Limb (tissue), 2 donors: ENCODE measurements around the gene TRIM9.
A peak's percentile ranks its signal among the peaks of the same experiment; 100 is the strongest.

Source experiments
- DNase-seq, 2 donors: peaks; one replicate each; pipeline ENCODE4 v3.0.0-alpha.2; 2016; ENCODE audit errors: extremely low spot score in 2 of 2

Gene TRIM9

GRCh38 chr14:51093371-51094281 is 1.3 kb downstream of the TRIM9 start:
- peak in 1 of 2 donors; percentile 72 for DNase-seq

- DNase-seq, result no peak
Measured at GRCh38 chr14:51092965-51093364, 1.9 kb downstream of the TRIM9 start.

DNA sequence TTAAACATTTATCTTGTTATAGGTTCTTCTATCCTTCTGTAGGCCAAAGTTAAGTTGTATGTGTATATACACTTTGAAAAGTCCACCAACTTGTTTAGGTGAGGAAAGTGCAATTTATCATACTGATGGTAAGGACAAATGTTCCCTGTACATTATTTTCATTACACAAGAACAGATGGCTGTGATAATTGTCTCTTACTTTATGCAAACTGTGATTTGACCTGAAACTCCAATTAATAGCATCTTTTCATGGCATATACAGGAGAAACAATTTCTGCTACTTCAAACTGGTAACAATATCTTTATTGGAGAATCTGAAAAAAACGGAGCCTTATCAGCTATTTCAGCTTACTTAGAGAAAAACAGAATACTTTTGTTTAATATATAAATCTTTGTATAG is 5.6 kb downstream of the TRIM9 start:
- no peak for DNase-seq

GRCh38 chr14:51087031-51087441 is 7.9 kb downstream of the TRIM9 start:
- no peak for DNase-seq

- no peak for DNase-seq
Measured at GRCh38 chr14:51086044-51086443, 8.9 kb downstream of the TRIM9 start.

DNA sequence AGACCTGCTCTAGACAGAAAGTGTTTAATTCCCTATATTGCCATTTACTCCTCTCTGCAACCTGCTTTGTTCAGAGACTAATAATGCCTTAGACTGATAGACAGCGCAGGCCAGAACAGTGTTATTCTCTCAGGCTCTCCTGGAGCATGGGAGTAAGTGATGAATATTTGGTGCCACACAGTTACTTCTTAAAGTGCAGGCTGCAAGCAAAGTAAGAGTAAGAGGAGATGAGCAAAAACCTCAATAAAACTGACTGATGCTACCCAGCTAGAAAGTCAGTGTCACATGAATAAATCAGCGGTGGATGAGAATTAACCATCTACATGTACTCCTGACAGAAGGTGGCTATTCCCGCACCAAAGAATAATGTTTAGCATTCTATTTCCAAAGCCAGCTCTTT is 9.9 kb downstream of the TRIM9 start:
- no peak for DNase-seq

DNA sequence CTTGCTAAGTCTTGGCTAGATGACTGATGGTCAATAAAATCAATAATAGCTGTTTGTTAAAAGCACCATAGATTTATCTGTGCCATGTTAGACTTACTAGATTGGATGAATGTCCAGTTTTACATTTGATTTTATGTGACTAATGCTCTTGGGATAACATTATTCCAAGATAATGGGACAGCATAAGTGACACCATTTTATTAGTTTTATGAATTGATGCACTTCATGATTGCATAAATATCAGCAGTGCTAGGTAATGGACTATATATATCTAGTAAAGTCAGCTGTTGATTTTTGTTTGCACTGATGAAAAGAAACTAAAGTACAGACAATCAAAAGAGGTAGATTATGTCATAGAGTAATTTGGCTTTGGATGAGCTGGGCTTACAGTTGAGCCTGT is 10.4 kb downstream of the TRIM9 start:
- no peak for DNase-seq

DNA sequence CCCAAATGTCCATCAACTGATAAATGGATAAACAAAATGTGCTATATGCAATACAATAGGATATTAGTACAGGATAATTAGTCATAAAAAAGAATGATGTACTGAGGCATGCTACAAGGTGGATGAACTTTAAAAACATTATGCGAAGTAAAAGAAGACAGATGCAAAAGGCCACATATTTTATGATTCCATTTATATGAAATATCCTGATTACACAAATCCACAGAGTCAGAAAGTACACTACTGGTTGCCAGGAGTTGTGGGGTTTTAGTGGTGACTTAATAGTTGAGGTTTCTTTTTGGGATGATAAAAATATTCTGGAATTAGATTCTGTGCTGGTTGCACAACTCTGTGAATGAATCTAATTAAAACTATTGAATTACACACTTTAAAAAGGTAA is 12.6 kb downstream of the TRIM9 start:
- DNase-seq, result no peak

DNA sequence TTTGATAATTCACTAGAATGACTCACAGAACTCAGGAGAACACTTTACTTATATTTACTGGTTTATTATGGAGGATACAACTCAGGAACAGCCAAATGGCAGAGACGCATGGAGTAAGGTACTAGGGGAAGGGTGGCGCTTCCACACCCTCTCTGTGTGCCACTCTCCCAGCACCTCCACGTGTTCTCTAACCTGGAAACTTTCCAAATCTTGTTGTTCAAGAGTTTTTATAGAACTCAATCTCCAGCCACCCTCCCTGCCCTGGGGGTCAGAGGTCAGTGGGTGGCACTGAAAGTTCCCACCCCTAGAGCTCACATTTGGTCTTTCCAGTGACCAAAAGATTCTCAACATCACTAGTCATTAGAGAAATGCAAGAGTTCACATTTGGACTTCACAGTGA is 13.2 kb downstream of the TRIM9 start:
- DNase-seq, result no peak

GRCh38 chr14:51081209-51081608 is 13.7 kb downstream of the TRIM9 start:
- no peak for DNase-seq

- no peak for DNase-seq
Measured at GRCh38 chr14:51080645-51081044, 14.3 kb downstream of the TRIM9 start.

- DNase-seq, result no peak
Measured at GRCh38 chr14:51079489-51079888, 15.4 kb downstream of the TRIM9 start.

GRCh38 chr14:51079085-51079484 is 15.8 kb downstream of the TRIM9 start:
- DNase-seq, result no peak

DNA sequence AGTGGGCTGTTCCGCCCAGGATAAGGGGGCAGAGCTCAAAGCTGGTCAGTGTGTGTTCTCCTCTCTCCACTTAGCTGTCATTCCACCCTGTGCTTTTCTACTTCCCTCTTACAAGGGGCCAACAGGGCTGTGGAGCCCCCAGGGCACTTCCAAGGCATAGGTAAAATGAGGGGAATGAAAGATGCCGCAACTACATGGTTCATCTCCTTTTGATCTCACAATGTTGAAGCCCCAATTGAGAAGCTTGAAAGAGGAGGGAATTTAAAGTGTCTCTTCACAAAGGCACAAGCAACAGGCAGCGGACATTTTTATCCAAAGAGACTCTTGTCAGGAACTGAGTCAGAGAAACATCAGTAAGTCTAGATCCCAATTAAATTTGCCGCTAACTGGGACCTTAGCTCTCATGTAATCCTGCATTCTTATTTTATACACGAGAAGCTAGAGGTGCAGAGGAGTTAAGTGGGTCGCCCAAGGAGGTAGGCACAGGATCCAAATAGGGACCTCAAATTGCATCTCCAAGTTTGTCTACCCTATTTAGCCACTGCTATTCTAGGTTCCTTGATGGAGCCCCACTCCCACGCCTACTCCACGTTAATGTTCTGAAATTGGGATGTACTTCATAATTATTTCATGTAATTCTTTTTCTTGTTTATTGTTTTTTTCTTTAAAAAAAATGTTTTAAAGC is 20.1 kb downstream of the TRIM9 start:
- no peak for DNase-seq

DNA sequence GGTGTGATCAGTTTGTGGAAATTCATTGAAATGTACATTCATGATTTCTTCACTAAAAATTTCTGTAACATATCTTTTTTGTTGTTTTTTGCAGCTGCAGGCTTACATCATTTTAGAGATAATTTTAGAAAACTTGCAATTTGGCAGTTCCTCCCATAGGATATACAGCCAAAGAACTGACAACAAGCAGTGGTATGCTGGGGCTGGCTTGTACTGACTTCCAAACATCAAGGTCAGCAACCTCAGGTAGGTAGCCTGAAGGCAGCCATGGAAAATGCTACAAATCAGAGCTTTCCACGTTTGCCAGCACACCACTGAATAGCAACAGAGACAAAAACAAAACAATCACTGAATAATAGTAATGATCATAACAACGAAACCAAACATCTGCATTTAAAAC is 21.2 kb downstream of the TRIM9 start:
- no peak for DNase-seq

- DNase-seq, result no peak
Measured at GRCh38 chr14:51072976-51073375, 21.9 kb downstream of the TRIM9 start.

DNA sequence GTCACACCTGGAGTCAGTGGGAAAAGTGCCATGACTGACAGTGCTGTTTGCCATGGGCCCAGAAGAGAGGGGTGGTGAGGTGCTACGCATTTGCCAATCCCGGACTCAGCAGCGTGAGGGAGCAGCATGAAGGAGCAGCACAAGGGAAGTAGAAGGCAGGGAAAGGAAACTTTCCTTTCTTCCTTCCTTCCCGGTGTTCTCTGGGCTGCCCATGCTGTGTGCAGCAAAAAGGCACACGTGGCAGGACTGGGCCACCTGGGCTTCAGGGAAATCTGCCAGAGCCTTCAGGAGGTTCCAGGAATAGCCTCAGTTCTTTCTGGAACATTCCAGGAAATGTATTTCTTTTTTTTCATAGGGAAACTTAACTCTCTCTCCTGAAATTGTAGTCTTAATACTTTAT is 23.0 kb downstream of the TRIM9 start:
- DNase-seq, result peak in 1 of 2 donors; percentile 43

- DNase-seq, result no peak
Measured at GRCh38 chr14:51070726-51071125, 24.2 kb downstream of the TRIM9 start.

DNA sequence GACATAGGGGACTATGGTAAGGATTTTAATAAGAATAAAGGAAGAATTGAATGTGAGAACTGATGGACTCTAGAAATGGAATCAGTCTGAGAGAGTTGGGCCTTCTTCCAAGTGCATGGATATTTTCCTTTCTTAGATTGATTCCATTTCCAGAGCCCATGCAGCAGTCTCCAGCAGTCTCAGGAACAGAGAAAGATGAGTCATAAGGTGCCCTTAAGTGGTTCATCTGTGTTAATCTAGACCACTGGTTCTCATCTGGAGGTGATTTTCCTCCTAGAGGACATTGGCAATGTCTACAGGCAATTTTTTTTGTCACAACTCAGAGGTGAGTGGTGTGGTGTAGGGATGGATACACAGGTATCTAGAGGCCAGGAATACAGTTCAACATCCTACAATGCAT is 25.9 kb downstream of the TRIM9 start:
- DNase-seq, result no peak

GRCh38 chr14:51068268-51068667 is 26.6 kb downstream of the TRIM9 start:
- no peak for DNase-seq

- no peak for DNase-seq
Measured at GRCh38 chr14:51067295-51067694, 27.6 kb downstream of the TRIM9 start.

DNA sequence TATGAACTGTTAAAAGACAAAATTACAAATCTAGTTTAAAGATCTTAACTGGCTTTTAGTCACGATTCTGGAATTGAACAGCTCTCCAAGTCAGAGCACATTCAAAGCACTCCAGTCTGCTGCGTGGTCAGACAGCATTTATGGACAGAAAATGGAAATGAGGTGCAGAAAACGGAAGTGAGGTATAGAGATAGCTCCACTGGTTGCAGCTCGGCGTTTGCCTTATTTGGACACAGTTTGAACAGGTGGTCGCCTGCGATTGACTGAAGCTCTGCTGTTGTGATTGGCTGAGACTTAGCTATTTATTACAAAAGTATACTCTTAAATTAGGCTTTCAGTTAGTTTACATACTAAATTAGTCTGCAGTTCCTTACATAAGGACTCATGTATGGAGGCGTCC is 28.3 kb downstream of the TRIM9 start:
- DNase-seq, result no peak

- no peak for DNase-seq
Measured at GRCh38 chr14:51059032-51059431, 35.9 kb downstream of the TRIM9 start.
